WTC11 (cell line): ENCODE measurements around the gene PPP2R5A. TPM values are rescaled to one million over a fixed set of nuclear protein-coding genes. Genes with fewer than 3 reads are reported as not detected.

Experiments used
- ATAC-seq: fragments of 200-7000 bp; cut with Tn5 transposase; 2 replicates; pipeline ENCODE4 v1.10.0; 2021; ENCODE audit warnings: mild to moderate bottlenecking, moderate library complexity
- CTCF ChIA-PET: fragments of 300-600 bp; sonication (Branson Sonifier 250); formaldehyde crosslinking; loops from one replicate; lab custom pipeline; 2021; ENCODE audit warnings: antibody characterized with exemption; lab: Charles Lee
- POLR2A ChIA-PET: fragments of 350-600 bp; sonication (Branson Sonifier 250); formaldehyde crosslinking; loops from one replicate; lab custom pipeline; 2021; ENCODE audit warnings: antibody characterized with exemption; lab: Charles Lee
- DNase-seq: peaks from one replicate; pipeline ENCODE4 v3.0.0; 2021; ENCODE audit warnings: low spot score
- H3K27ac Mint-ChIP-seq: 2 replicates; pipeline ENCODE4 v1.8.0; 2021; ENCODE audit warnings: mixed read lengths
- H3K27me3 Mint-ChIP-seq: 2 replicates; pipeline ENCODE4 v1.8.0; 2021; ENCODE audit warnings: low read depth, mild to moderate bottlenecking, moderate library complexity, mixed read lengths
- H3K36me3 Mint-ChIP-seq: 2 replicates; pipeline ENCODE4 v1.8.0; 2021; ENCODE audit warnings: mixed read lengths
- H3K4me1 Mint-ChIP-seq: 2 replicates; pipeline ENCODE4 v1.8.0; 2022; ENCODE audit warnings: mixed read lengths
- H3K4me3 Mint-ChIP-seq: 2 replicates; pipeline ENCODE4 v1.8.0; 2021; ENCODE audit warnings: mild to moderate bottlenecking, moderate library complexity, mixed read lengths
- H3K9me3 Mint-ChIP-seq: 2 replicates; pipeline ENCODE4 v1.8.0; 2021; ENCODE audit warnings: mixed read lengths
- E2F4 ChIP-seq: sonication (generic); formaldehyde crosslinking; IDR thresholded peaks from 2 replicates; pipeline ENCODE4 v1.8.1; 2022; ENCODE audit warnings: low read depth, mild to moderate bottlenecking, moderate library complexity, missing genetic modification reagents, borderline replicate concordance
- ERG ChIP-seq: fragments of 250-450 bp; sonication (Bioruptor Pico); IDR thresholded peaks from 2 replicates; pipeline ENCODE4 v1.8.0; 2021; ENCODE audit warnings: mild to moderate bottlenecking
- ESRRA ChIP-seq: sonication (generic); formaldehyde crosslinking; IDR thresholded peaks from 2 replicates; pipeline ENCODE4 v1.8.1; 2022; ENCODE audit warnings: mild to moderate bottlenecking, missing genetic modification reagents, borderline replicate concordance
- FOXP4 ChIP-seq: sonication (generic); formaldehyde crosslinking; IDR thresholded peaks from 2 replicates; pipeline ENCODE4 v1.8.0; 2022; ENCODE audit warnings: mild to moderate bottlenecking, missing genetic modification reagents
- IRF1 ChIP-seq: sonication (generic); formaldehyde crosslinking; IDR thresholded peaks from 2 replicates; pipeline ENCODE4 v1.8.0; 2023; ENCODE audit warnings: missing genetic modification reagents
- PRDM15 ChIP-seq: sonication (generic); formaldehyde crosslinking; IDR thresholded peaks from 2 replicates; pipeline ENCODE4 v1.8.0; 2022; ENCODE audit warnings: missing genetic modification reagents
- SOX15 ChIP-seq: fragments of 250-450 bp; sonication (Bioruptor Pico); IDR thresholded peaks from 2 replicates; pipeline ENCODE4 v1.9.0; 2021; ENCODE audit warnings: mild to moderate bottlenecking
- STAT6 ChIP-seq: sonication (generic); formaldehyde crosslinking; conservative IDR thresholded peaks from 2 replicates; pipeline ENCODE4 v1.8.1; 2023; ENCODE audit warnings: mild to moderate bottlenecking, low read depth, missing genetic modification reagents, moderate library complexity
- TEAD1 ChIP-seq: sonication (generic); formaldehyde crosslinking; IDR thresholded peaks from 2 replicates; pipeline ENCODE4 v1.8.0; 2022; ENCODE audit warnings: mild to moderate bottlenecking, missing genetic modification reagents
- ZNF317 ChIP-seq: sonication (generic); formaldehyde crosslinking; IDR thresholded peaks from 2 replicates; pipeline ENCODE4 v1.8.1; 2023; ENCODE audit warnings: low read depth, mild to moderate bottlenecking, moderate library complexity, missing genetic modification reagents, borderline replicate concordance
- ZNF423 ChIP-seq: fragments of 250-450 bp; sonication (Bioruptor Pico); IDR thresholded peaks from 2 replicates; pipeline ENCODE4 v2.1.2; 2022; ENCODE audit warnings: mild to moderate bottlenecking, moderate library complexity
- total RNA-seq: library from RNA; stranded (reverse); gene quantifications from 3 replicates; pipeline ENCODE4 v1.2.3, GENCODE V29; 2021

PPP2R5A gene
- total RNA-seq, 1 experiment from 2014 or later: 35.9 TPM

- TF ChIP-seq PRDM15 (CRISPR knock-in tag) (no peak), E2F4 (CRISPR knock-in tag) (no peak), SOX15 (CRISPR knock-in tag) (no peak), ZNF423 (CRISPR knock-in tag) (no peak), IRF1 (no peak), ERG (CRISPR knock-in tag) (no peak)
Measured at GRCh38 chr1:212235857-212236256, 49.4 kb upstream of the PPP2R5A start (continued).

- Mint-ChIP-seq H3K27ac (no peak overlapping the region), H3K9me3 (0 out of 2 replicates have a peak, but pooled peaks cover 5% of the 10 kb centered on the region), H3K4me3 (no peak overlapping the region), H3K4me1 (no peaks in the 10 kb centered on the region), H3K27me3 (no peaks in the 10 kb centered on the region; the same call in 1 of the 2 replicates), H3K36me3 (no peaks in the 10 kb centered on the region)
- DNase-seq (no peak), ATAC-seq (no peak)
- POLR2A ChIA-PET: no interaction called here
- CTCF ChIA-PET: no interaction called here
- TF ChIP-seq TEAD1 (CRISPR knock-in tag): no peak
- no peak for TF ChIP-seq STAT6 (CRISPR knock-in tag)
- TF ChIP-seq ESRRA (CRISPR knock-in tag): no peak
- TF ChIP-seq FOXP4 (CRISPR knock-in tag): no peak
- no peak for TF ChIP-seq ZNF317 (CRISPR knock-in tag)
Measured at GRCh38 chr1:212236664-212237220, 48.5 kb upstream of the PPP2R5A start.
